Measurements from ENCODE around the gene ADAMTS19. TPM values are rescaled to one million over a fixed set of nuclear protein-coding genes. Genes with fewer than 3 reads are reported as not detected.

The ADAMTS19 gene
- total and polyA plus RNA-seq, 9 of the 15 experiments (the other 6 are each of a cell fraction or from before 2014, with no cell fraction given) = not detected

DNA sequence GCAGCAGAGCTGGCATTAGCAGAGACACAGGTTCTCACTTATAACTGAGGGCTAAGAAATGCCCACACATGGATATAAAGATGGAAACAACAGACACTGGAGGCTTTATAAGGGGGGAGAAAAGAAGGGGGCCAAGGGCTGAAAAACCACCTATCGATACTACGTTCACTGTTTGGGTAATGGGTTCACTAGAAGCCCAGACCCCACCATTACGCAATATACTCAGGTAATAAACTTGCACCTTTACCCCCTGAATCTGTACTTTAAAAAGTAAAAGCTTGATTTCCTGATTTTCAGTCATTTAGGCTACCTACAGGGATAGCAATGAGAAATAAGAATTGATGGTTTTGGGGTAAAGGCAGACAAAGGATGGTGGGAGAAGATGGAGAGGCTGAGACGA lies 285.9 kb downstream of the ADAMTS19 start:
- POLR2A ChIA-PET = no interaction called here
- FAIRE-seq (no peak), DNase-seq (ENCODE audit: extremely low read depth in 1 of 4, low spot score in 3 of 4) (no peak), ATAC-seq (no peak)
- intact Hi-C loops (cut with micrococcal nuclease) = no loop called here
- in situ Hi-C loops (cut with MboI) = no loop called here
- WGBS (ENCODE audit: insufficient coverage, low coverage, missing lambda C conversion rate) = 0% methylated on average over 4 of the region's 4 CpGs
- Histone ChIP-seq H3K79me2 (ENCODE audit: control insufficient read depth, insufficient read depth, low read length) (no peaks in the 10 kb centered on the region), H4K20me1 (replicated peaks; ENCODE audit: control insufficient read depth, insufficient read depth, low read length) (no peaks in the 10 kb centered on the region), H3K4me3 (no peak overlapping the region), H3K4me2 (ENCODE audit: insufficient read depth, low read length) (no peak overlapping the region), H2AFZ (ENCODE audit: low read depth, low read length) (no peak overlapping the region), H3K9me3 (replicated peaks; ENCODE audit: control insufficient read depth, insufficient read depth, low read depth, low read length) (no peaks in the 10 kb centered on the region), H3K27ac (ENCODE audit: extremely low read depth, low read depth, low read length) (no peak overlapping the region), H3K36me3 (ENCODE audit: control insufficient read depth, insufficient read depth, low read length) (no peaks in the 10 kb centered on the region), H3K9me1 (ENCODE audit: control insufficient read depth, insufficient read depth, low read length) (no peaks in the 10 kb centered on the region), H3K9ac (ENCODE audit: insufficient read depth in 1 of 2, low read depth in 2 of 2, low read length in 2 of 2) (no peak overlapping the region), H3K4me1 (replicated peaks in 1 of 2; ENCODE audit: control insufficient read depth in 2 of 2, insufficient read depth in 2 of 2, low read length in 2 of 2) (no peaks in the 10 kb centered on the region), H3K27me3 (ENCODE audit: control insufficient read depth in 2 of 2, insufficient read depth in 2 of 2, low read length in 2 of 2) (no peaks in the 10 kb centered on the region)
- no peak for TF ChIP-seq ZNF175 (CRISPR knock-in tag; IDR thresholded peaks at IDR 0.05; ENCODE audit: low read depth)
- CTCF ChIA-PET (ENCODE audit: low intra/inter-chr PET ratio) = no interaction called here
- BruUV-seq (replicated peaks) = no TSS peak

DNA sequence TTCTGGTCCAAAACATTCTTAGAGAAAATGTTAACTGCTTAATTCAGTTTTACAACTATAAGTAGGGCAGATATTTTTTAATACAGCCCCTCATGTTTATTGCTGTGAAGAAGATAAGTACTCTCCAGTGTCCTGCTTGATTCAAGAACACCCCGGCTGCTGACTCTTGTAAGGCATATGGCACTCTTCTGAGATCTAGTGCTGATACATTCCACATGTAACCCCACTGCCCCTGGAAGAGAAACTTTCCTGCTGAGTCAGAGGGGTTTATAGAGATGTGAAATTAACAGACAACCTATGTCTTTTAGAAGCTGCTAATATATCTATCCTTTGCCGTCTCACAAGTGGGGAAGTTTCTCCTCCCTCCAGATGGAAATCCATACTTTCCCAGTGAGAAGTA lies 286.8 kb downstream of the ADAMTS19 start:
- H2AFZ ChIP-seq (ENCODE audit: low read depth, low read length) = no peak overlapping the region
- ATAC-seq (no peak), DNase-seq (ENCODE audit: extremely low read depth in 1 of 4, low spot score in 3 of 4) (no peak), FAIRE-seq (no peak)
- no peaks in the 10 kb centered on the region for H3K9me3 ChIP-seq (replicated peaks; ENCODE audit: control insufficient read depth, insufficient read depth, low read depth, low read length)
- no peaks in the 10 kb centered on the region for H3K79me2 ChIP-seq (ENCODE audit: control insufficient read depth, insufficient read depth, low read length)
- H3K4me1 ChIP-seq (replicated peaks in 1 of 2; ENCODE audit: control insufficient read depth in 2 of 2, insufficient read depth in 2 of 2, low read length in 2 of 2) = no peaks in the 10 kb centered on the region
- no peak overlapping the region for H3K9ac ChIP-seq (ENCODE audit: insufficient read depth in 1 of 2, low read depth in 2 of 2, low read length in 2 of 2)
- no peak overlapping the region for H3K4me3 ChIP-seq
- ChIA-PET CTCF (ENCODE audit: low intra/inter-chr PET ratio) (no interaction called here), POLR2A (no interaction called here)
- no peaks in the 10 kb centered on the region for H3K36me3 ChIP-seq (ENCODE audit: control insufficient read depth, insufficient read depth, low read length)
- in situ Hi-C loops (cut with MboI) = no loop called here
- BruUV-seq (replicated peaks) = no TSS peak
- 0% methylated on average over 2 of the region's 2 CpGs for WGBS (ENCODE audit: insufficient coverage, low coverage, missing lambda C conversion rate)
- H4K20me1 ChIP-seq (replicated peaks; ENCODE audit: control insufficient read depth, insufficient read depth, low read length) = no peaks in the 10 kb centered on the region
- H3K27ac ChIP-seq (ENCODE audit: extremely low read depth, low read depth, low read length) = no peak overlapping the region
- intact Hi-C loops (cut with micrococcal nuclease) = no loop called here
- no peaks in the 10 kb centered on the region for H3K27me3 ChIP-seq (ENCODE audit: control insufficient read depth in 2 of 2, insufficient read depth in 2 of 2, low read length in 2 of 2)
- no peaks in the 10 kb centered on the region for H3K9me1 ChIP-seq (ENCODE audit: control insufficient read depth, insufficient read depth, low read length)
- no peak overlapping the region for H3K4me2 ChIP-seq (ENCODE audit: insufficient read depth, low read length)
- TF ChIP-seq CC2D1A (IDR thresholded peaks at IDR 0.05) = no peak
- no peak for TF ChIP-seq ZC3H11A (IDR thresholded peaks at IDR 0.05; ENCODE audit: low read depth, low read length)
- TF ChIP-seq POLR2AphosphoS2 (IDR thresholded peaks at IDR 0.05; ENCODE audit: low read length) = no peak
- TF ChIP-seq KHSRP (IDR thresholded peaks at IDR 0.05) = no peak
- TF ChIP-seq, protein P1, sequence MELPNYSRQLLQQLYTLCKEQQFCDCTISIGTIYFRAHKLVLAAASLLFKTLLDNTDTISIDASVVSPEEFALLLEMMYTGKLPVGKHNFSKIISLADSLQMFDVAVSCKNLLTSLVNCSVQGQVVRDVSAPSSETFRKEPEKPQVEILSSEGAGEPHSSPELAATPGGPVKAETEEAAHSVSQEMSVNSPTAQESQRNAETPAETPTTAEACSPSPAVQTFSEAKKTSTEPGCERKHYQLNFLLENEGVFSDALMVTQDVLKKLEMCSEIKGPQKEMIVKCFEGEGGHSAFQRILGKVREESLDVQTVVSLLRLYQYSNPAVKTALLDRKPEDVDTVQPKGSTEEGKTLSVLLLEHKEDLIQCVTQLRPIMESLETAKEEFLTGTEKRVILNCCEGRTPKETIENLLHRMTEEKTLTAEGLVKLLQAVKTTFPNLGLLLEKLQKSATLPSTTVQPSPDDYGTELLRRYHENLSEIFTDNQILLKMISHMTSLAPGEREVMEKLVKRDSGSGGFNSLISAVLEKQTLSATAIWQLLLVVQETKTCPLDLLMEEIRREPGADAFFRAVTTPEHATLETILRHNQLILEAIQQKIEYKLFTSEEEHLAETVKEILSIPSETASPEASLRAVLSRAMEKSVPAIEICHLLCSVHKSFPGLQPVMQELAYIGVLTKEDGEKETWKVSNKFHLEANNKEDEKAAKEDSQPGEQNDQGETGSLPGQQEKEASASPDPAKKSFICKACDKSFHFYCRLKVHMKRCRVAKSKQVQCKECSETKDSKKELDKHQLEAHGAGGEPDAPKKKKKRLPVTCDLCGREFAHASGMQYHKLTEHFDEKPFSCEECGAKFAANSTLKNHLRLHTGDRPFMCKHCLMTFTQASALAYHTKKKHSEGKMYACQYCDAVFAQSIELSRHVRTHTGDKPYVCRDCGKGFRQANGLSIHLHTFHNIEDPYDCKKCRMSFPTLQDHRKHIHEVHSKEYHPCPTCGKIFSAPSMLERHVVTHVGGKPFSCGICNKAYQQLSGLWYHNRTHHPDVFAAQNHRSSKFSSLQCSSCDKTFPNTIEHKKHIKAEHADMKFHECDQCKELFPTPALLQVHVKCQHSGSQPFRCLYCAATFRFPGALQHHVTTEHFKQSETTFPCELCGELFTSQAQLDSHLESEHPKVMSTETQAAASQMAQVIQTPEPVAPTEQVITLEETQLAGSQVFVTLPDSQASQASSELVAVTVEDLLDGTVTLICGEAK (IDR thresholded peaks at IDR 0.05) = no peak
- TF ChIP-seq, protein P1 (CRISPR knock-in tag; IDR thresholded peaks at IDR 0.05) = no peak
- TF ChIP-seq FOXP1 (CRISPR knock-in tag; IDR thresholded peaks at IDR 0.05) = no peak

Data from K562 (cell line).